ENCODE data around the gene CLTB. TPM values are rescaled to one million over a fixed set of nuclear protein-coding genes. Genes with fewer than 3 reads are reported as not detected.

The CLTB gene
- total and polyA plus RNA-seq, 10 of the 15 experiments (the other 5 are each of a cell fraction or from before 2014, with no cell fraction given), result 1.6 to 52.8 (median 36.9) TPM

DNA sequence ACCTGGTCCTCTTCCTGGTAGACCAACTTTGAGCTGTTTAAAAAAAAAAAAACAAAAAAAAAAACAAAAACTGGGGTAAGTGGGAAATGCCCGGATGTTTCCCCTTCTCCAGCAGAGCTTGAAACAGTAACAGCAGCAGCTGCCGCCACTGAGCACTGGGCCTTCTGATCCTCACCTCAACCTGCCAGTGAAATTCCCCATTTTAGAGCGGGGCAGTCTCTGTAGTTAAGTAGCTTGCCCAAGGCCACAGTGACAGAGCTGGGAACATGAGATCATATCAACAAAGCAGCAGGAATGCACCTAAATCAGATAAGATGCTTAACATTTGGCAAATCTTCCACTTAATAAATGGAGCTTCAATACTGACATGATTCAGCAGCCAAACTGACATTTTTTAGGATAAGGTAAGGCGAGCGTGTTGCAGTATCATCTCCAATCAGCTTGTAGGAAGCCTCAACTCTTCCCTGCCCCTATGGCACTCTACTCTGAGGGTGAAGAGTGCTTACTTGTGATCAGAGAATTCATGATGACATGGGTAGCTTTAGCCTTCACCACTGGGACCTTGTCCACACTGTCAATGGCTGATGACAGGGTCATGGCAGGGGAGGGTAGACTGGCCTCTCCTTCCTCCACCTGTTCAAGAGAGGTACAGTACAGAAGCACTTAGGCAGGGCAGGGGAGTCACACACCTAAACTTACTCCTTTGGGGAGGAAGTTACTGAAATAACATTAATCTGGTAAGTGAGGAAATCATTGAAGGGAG lies 64.0 kb downstream of the CLTB start (continued):
- no peak for TF ChIP-seq ZSCAN29 (IDR thresholded peaks at IDR 0.05)
- peak; percentile 55 for TF ChIP-seq EED (IDR thresholded peaks at IDR 0.05; ENCODE audit: low read depth)
- TF ChIP-seq, protein P1, sequence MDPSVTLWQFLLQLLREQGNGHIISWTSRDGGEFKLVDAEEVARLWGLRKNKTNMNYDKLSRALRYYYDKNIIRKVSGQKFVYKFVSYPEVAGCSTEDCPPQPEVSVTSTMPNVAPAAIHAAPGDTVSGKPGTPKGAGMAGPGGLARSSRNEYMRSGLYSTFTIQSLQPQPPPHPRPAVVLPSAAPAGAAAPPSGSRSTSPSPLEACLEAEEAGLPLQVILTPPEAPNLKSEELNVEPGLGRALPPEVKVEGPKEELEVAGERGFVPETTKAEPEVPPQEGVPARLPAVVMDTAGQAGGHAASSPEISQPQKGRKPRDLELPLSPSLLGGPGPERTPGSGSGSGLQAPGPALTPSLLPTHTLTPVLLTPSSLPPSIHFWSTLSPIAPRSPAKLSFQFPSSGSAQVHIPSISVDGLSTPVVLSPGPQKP (IDR thresholded peaks at IDR 0.05; ENCODE audit: low read depth, low read length), result no peak
- TF ChIP-seq IKZF2 (IDR thresholded peaks at IDR 0.05), result peak; percentile 14 to 36; a peak in 2 of 4 replicates
- no peak for TF ChIP-seq BMI1 (IDR thresholded peaks at IDR 0.05; ENCODE audit: borderline replicate concordance)
- no peak for TF ChIP-seq TBL1XR1 (IDR thresholded peaks at IDR 0.05; ENCODE audit: low read depth, low read length)
- no peak for TF ChIP-seq SIN3A (IDR thresholded peaks at IDR 0.05; ENCODE audit: low read depth, low read length)
- TF ChIP-seq NR2C2 (IDR thresholded peaks at IDR 0.05; ENCODE audit: borderline replicate concordance, control insufficient read depth, insufficient read length, low read depth), result no peak
- no peak for TF ChIP-seq SMARCA5 (IDR thresholded peaks at IDR 0.05)
- TF ChIP-seq, protein P2, sequence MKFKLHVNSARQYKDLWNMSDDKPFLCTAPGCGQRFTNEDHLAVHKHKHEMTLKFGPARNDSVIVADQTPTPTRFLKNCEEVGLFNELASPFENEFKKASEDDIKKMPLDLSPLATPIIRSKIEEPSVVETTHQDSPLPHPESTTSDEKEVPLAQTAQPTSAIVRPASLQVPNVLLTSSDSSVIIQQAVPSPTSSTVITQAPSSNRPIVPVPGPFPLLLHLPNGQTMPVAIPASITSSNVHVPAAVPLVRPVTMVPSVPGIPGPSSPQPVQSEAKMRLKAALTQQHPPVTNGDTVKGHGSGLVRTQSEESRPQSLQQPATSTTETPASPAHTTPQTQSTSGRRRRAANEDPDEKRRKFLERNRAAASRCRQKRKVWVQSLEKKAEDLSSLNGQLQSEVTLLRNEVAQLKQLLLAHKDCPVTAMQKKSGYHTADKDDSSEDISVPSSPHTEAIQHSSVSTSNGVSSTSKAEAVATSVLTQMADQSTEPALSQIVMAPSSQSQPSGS (IDR thresholded peaks at IDR 0.05; ENCODE audit: low read length), result no peak
- TF ChIP-seq, protein P3, sequence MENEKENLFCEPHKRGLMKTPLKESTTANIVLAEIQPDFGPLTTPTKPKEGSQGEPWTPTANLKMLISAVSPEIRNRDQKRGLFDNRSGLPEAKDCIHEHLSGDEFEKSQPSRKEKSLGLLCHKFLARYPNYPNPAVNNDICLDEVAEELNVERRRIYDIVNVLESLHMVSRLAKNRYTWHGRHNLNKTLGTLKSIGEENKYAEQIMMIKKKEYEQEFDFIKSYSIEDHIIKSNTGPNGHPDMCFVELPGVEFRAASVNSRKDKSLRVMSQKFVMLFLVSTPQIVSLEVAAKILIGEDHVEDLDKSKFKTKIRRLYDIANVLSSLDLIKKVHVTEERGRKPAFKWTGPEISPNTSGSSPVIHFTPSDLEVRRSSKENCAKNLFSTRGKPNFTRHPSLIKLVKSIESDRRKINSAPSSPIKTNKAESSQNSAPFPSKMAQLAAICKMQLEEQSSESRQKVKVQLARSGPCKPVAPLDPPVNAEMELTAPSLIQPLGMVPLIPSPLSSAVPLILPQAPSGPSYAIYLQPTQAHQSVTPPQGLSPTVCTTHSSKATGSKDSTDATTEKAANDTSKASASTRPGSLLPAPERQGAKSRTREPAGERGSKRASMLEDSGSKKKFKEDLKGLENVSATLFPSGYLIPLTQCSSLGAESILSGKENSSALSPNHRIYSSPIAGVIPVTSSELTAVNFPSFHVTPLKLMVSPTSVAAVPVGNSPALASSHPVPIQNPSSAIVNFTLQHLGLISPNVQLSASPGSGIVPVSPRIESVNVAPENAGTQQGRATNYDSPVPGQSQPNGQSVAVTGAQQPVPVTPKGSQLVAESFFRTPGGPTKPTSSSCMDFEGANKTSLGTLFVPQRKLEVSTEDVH (IDR thresholded peaks at IDR 0.05; ENCODE audit: low read depth, partially characterized antibody), result no peak
- no peak for TF ChIP-seq RB1 (IDR thresholded peaks at IDR 0.05; ENCODE audit: borderline replicate concordance)
- no peak for TF ChIP-seq ZNF24 (IDR thresholded peaks at IDR 0.05)
- TF ChIP-seq TAF1 (IDR thresholded peaks at IDR 0.05; ENCODE audit: borderline replicate concordance, low read depth, low read length), result no peak
- no peak for TF ChIP-seq MTA2 (IDR thresholded peaks at IDR 0.05; ENCODE audit: low read depth)
- TF ChIP-seq EGR1 (IDR thresholded peaks at IDR 0.05; ENCODE audit: borderline replicate concordance in 1 of 2, low read depth in 2 of 2, low read length in 2 of 2), result no peak
- no peak for TF ChIP-seq BCL11A (IDR thresholded peaks at IDR 0.05; ENCODE audit: low read depth, low read length)
- no peak for TF ChIP-seq BRCA1 (IDR thresholded peaks at IDR 0.05; ENCODE audit: low read depth, low read length)
- 0 out of 2 replicates have a peak, but pooled peaks have one; percentile 41 for TF ChIP-seq PAX5 (IDR thresholded peaks at IDR 0.05; ENCODE audit: borderline replicate concordance, low read depth, low read length)
- TF ChIP-seq ZBED1 (IDR thresholded peaks at IDR 0.05; ENCODE audit: borderline replicate concordance), result no peak
- no peak for TF ChIP-seq SIX5 (IDR thresholded peaks at IDR 0.05; ENCODE audit: low read depth, low read length, severe bottlenecking)
- peak; percentile 89 for TF ChIP-seq ZNF384 (IDR thresholded peaks at IDR 0.05; ENCODE audit: borderline replicate concordance, low read depth, low read length)
- TF ChIP-seq ZZZ3 (IDR thresholded peaks at IDR 0.05; ENCODE audit: control insufficient read depth, insufficient read length, low read depth), result no peak

All from GM12878 (cell line).